IMR-90 (cell line): ENCODE measurements around the gene MAPK8IP1. TPM values are rescaled to one million over a fixed set of nuclear protein-coding genes. Genes with fewer than 3 reads are reported as not detected.

Experiments
- ATAC-seq: fragments of 200-7000 bp; cut with Tn5 transposase; 2 replicates; pipeline ENCODE4 v1.9.1; 2020; ENCODE audit warnings: low read depth, mild to moderate bottlenecking, moderate library complexity
- BruUV-seq: library from RNA; stranded (reverse); fragments of 400-500 nt; replicated peaks from 2 replicates; lab custom pipeline; 2021; lab: Mats Ljungman, UMichigan
- CTCF ChIA-PET: fragments of 300-600 bp; formaldehyde crosslinking; extraction: SDS; loops from one replicate; lab custom pipeline; 2021; ENCODE audit warnings: antibody characterized with exemption; lab: Yijun Ruan, JAX
- POLR2A ChIA-PET: fragments of 300-600 bp; sonication (Branson Sonifier 250); formaldehyde crosslinking; loops from one replicate; lab custom pipeline; 2022; ENCODE audit warnings: antibody characterized with exemption; ENCODE audit not compliant: unreplicated experiment; lab: Charles Lee
- DNase-seq: peaks from one replicate; pipeline ENCODE4 v3.0.0; 2013
- H2AFZ ChIP-seq: replicated peaks from 2 replicates; pipeline ENCODE3; 2013; ENCODE audit warnings: low read length, mild to moderate bottlenecking; ENCODE audit not compliant: poor library complexity
- H2AK5ac ChIP-seq: 2 replicates; pipeline ENCODE4 v1.6.1; 2013; ENCODE audit warnings: low read depth, low read length, inconsistent platforms
- H2AK9ac ChIP-seq: replicated peaks from 2 replicates; pipeline ENCODE3; 2013; ENCODE audit warnings: mild to moderate bottlenecking, low read depth, low read length, moderate library complexity; ENCODE audit not compliant: poor library complexity
- H2BK120ac ChIP-seq: 2 replicates; pipeline ENCODE4 v1.6.1; 2013; ENCODE audit warnings: low read depth, low read length, inconsistent platforms
- H2BK15ac ChIP-seq: 3 replicates; pipeline ENCODE4 v1.6.1; 2013; ENCODE audit warnings: low read depth, low read length, inconsistent platforms
- H2BK20ac ChIP-seq: 2 replicates; pipeline ENCODE4 v1.6.1; 2013; ENCODE audit warnings: low read depth, mild to moderate bottlenecking, inconsistent platforms, low read length, moderate library complexity
- H2BK5ac ChIP-seq: 2 replicates; pipeline ENCODE4 v1.6.1; 2013; ENCODE audit warnings: mild to moderate bottlenecking, low read depth, low read length, inconsistent platforms; ENCODE audit not compliant: poor library complexity, severe bottlenecking
- H3K14ac ChIP-seq: replicated peaks from 2 replicates; pipeline ENCODE4 v1.6.1; 2013; ENCODE audit warnings: low read depth, low read length, inconsistent platforms
- H3K18ac ChIP-seq: 2 replicates; pipeline ENCODE4 v1.6.1; 2013; ENCODE audit warnings: low read depth, low read length, control low read depth
- H3K23ac ChIP-seq: 2 replicates; pipeline ENCODE4 v1.6.1; 2013; ENCODE audit warnings: low read depth, low read length, inconsistent platforms
- H3K27ac ChIP-seq: 2 replicates; pipeline ENCODE4 v1.5.1; 2013; ENCODE audit warnings: mild to moderate bottlenecking, control low read depth, low read length; ENCODE audit not compliant: insufficient read depth
- H3K27me3 ChIP-seq: 2 replicates; pipeline ENCODE4 v1.6.1; 2013; ENCODE audit warnings: low read length; ENCODE audit not compliant: control insufficient read depth, insufficient read depth
- H3K36me3 ChIP-seq: 2 replicates; pipeline ENCODE4 v1.6.1; 2013; ENCODE audit warnings: low read length, mixed read lengths; ENCODE audit not compliant: control insufficient read depth, insufficient read depth
- H3K4ac ChIP-seq: 2 replicates; pipeline ENCODE4 v1.6.1; 2013; ENCODE audit warnings: low read depth, low read length, inconsistent platforms
- H3K4me1 ChIP-seq: 2 replicates; pipeline ENCODE4 v1.6.1; 2013; ENCODE audit warnings: low read length, mixed read lengths; ENCODE audit not compliant: control insufficient read depth, insufficient read depth
- H3K4me2 ChIP-seq: 2 replicates; pipeline ENCODE4 v1.6.1; 2013; ENCODE audit warnings: low read depth, mild to moderate bottlenecking, control low read depth, low read length, moderate library complexity
- H3K4me3 ChIP-seq: 2 replicates; pipeline ENCODE4 v1.5.1; 2013; ENCODE audit warnings: low read depth, mild to moderate bottlenecking, control low read depth, low read length, moderate library complexity; ENCODE audit not compliant: insufficient read depth
- H3K56ac ChIP-seq: 2 replicates; pipeline ENCODE4 v1.6.1; 2013; ENCODE audit warnings: low read length, inconsistent platforms; ENCODE audit not compliant: insufficient read depth; ENCODE audit errors: extremely low read depth
- H3K79me1 ChIP-seq, 2 experiments: 2 replicates each; pipeline ENCODE4 v1.6.1; 2013; ENCODE audit warnings: low read length in 2 of 2, inconsistent platforms in 1 of 2, low read depth in 1 of 2
- H3K9ac ChIP-seq: 2 replicates; pipeline ENCODE4 v1.6.1; 2013; ENCODE audit warnings: low read depth, low read length, control low read depth
- H3K9me1 ChIP-seq: 2 replicates; pipeline ENCODE4 v1.6.1; 2013; ENCODE audit warnings: low read length, inconsistent platforms; ENCODE audit not compliant: insufficient read depth
- H3K9me3 ChIP-seq: 2 replicates; pipeline ENCODE4 v1.6.1; 2013; ENCODE audit warnings: low read length; ENCODE audit not compliant: control insufficient read depth, insufficient read depth
- H4K20me1 ChIP-seq: 2 replicates; pipeline ENCODE4 v1.6.1; 2013; ENCODE audit warnings: low read length, inconsistent platforms; ENCODE audit not compliant: insufficient read depth
- H4K5ac ChIP-seq: 2 replicates; pipeline ENCODE4 v1.6.1; 2013; ENCODE audit warnings: mild to moderate bottlenecking, low read depth, low read length, control low read depth
- H4K8ac ChIP-seq, 2 experiments: 2 replicates each; pipeline ENCODE4 v1.6.1; 2013; ENCODE audit warnings: low read depth in 2 of 2, low read length in 2 of 2, control low read depth in 1 of 2, inconsistent platforms in 1 of 2
- H4K91ac ChIP-seq: 2 replicates; pipeline ENCODE4 v1.6.1; 2013; ENCODE audit warnings: low read depth, low read length, inconsistent platforms; ENCODE audit not compliant: insufficient read depth
- RCOR1 ChIP-seq: IDR thresholded peaks from 2 replicates; pipeline ENCODE4 v1.6.1; 2012; ENCODE audit warnings: mild to moderate bottlenecking, low read length, improper control_type of control experiment; ENCODE audit not compliant: insufficient replicate concordance
- WGBS, 2 experiments: methylation state at CpG; one replicate each; pipeline versions ENCODE4 v1.1.5 to v1.1.7; 2013; ENCODE audit warnings: missing lambda C conversion rate in 2 of 2; ENCODE audit not compliant: insufficient read length in 1 of 2; ENCODE audit errors: extremely low coverage in 2 of 2; 5-methylcytosine and 5-hydroxymethylcytosine counted together
- dilution Hi-C: fragments of 300-500 bp; cut with HindIII; formaldehyde crosslinking; loops from one replicate; pipeline ENCODE4 v1.14.3; 2018; ENCODE audit warnings: low sequenced_read_pairs; ENCODE audit not compliant: unreplicated experiment
- in situ Hi-C: fragments of 300-500 bp; cut with MboI; formaldehyde crosslinking; loops from 3 replicates; pipeline ENCODE4 v1.14.3; 2019; ENCODE audit warnings: low sequenced_read_pairs, inconsistent platforms, mixed read lengths
- intact Hi-C: fragments of 100-400 bp; cut with micrococcal nuclease; formaldehyde crosslinking; loops from 2 replicates; pipeline ENCODE4 v1.10.0; 2022
- polyA plus RNA-seq, 3 experiments: library from polyadenylated mRNA; depleted of rRNA; stranded (reverse); fragments of >200 nt; gene quantifications; 2 replicates each; pipeline ENCODE4 v1.2.3, GENCODE V29; 2012; ENCODE audit warnings: low replicate concordance in 1 of 3
- total RNA-seq: library from RNA; depleted of rRNA; stranded (reverse); fragments of >200 nt; gene quantifications from 2 replicates; pipeline ENCODE4 v1.2.3, GENCODE V29; 2012

MAPK8IP1 gene
- total and polyA plus RNA-seq, 2 of the 4 experiments (the other 2 are of a cell fraction), result 6.5 to 9.6 TPM

DNA sequence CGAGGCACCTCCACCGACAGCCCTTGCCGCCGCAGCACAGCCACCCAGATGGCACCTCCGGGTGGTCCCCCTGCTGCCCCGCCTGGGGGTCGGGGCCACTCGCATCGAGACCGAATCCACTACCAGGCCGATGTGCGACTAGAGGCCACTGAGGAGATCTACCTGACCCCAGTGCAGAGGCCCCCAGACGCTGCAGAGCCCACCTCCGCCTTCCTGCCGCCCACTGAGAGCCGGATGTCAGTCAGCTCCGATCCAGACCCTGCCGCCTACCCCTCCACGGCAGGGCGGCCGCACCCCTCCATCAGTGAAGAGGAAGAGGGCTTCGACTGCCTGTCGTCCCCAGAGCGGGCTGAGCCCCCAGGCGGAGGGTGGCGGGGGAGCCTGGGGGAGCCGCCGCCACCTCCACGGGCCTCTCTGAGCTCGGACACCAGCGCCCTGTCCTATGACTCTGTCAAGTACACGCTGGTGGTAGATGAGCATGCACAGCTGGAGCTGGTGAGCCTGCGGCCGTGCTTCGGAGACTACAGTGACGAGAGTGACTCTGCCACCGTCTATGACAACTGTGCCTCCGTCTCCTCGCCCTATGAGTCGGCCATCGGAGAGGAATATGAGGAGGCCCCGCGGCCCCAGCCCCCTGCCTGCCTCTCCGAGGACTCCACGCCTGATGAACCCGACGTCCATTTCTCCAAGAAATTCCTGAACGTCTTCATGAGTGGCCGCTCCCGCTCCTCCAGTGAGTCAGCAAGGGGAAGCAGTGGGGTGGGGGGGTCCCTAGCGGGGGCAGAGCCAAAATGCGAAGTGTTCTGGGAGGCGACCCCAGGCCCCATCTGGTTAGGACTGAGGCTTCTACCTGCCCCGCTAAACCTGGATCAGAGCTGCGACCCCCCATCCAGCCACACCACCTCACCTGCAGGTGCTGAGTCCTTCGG lies 17.3 kb downstream of the MAPK8IP1 start (continued):
- no peak for TF ChIP-seq RCOR1

DNA sequence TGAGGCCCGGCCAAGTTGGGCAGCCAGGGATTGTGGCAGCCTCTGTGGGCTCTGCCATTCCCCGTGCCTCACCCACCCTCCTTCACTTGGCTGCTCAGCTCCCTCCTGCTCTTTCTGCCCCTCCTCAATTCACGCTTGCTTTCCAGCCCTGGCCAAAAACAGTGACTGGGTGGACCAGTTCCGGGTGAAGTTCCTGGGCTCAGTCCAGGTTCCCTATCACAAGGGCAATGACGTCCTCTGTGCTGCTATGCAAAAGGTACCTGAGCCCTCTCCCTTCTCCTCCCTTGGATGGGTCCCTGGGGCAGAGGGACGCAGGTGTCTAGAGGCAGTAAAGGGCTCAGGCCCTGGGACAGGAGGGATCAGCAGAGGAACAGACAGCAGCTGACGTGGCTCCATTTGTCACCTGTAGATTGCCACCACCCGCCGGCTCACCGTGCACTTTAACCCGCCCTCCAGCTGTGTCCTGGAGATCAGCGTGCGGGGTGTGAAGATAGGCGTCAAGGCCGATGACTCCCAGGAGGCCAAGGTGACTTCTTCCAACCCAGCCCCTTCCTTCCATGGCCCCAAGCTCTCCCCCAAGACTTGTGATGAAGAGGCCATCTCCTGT lies 19.0 kb downstream of the MAPK8IP1 start:
- no peak overlapping the region for H3K18ac ChIP-seq
- 80% methylated on average over 12 of the region's 15 CpGs; no CpG with 5 or more reads in 1 of the 2 experiments for WGBS, 2 experiments
- no peak overlapping the region for H3K4me3 ChIP-seq
- H2BK5ac ChIP-seq, result no peak overlapping the region
- H3K9ac ChIP-seq, result no peak overlapping the region
- no peak overlapping the region for H3K14ac ChIP-seq
- BruUV-seq, result no TSS peak
- no peak overlapping the region for H2AK5ac ChIP-seq
- H4K91ac ChIP-seq, result no peak overlapping the region
- H3K27ac ChIP-seq, result no peak overlapping the region
- H3K4ac ChIP-seq, result no peak overlapping the region
- H2BK15ac ChIP-seq, result no peak overlapping the region
- dilution Hi-C loops, result no loop called here
- in situ Hi-C loops, result no loop called here
- H2AFZ ChIP-seq, result no peak overlapping the region
- no peak for TF ChIP-seq RCOR1
- intact Hi-C loops, result no loop called here
- no peak overlapping the region for H2AK9ac ChIP-seq
- no peak overlapping the region for H2BK20ac ChIP-seq
- H3K79me1 ChIP-seq, result peaks cover 0 to 4% of the 10 kb centered on the region in 2 experiments; a peak in 1 of 4 replicates
- H4K8ac ChIP-seq, result no peak overlapping the region
- DNase-seq (no peak), ATAC-seq (no peak)
- H3K23ac ChIP-seq, result no peak overlapping the region
- H3K4me2 ChIP-seq, result no peak overlapping the region
- H3K27me3 ChIP-seq, result no peaks in the 10 kb centered on the region
- H3K4me1 ChIP-seq, result peaks cover 7% of the 10 kb centered on the region; the same call in 1 of the 2 replicates
- H3K36me3 ChIP-seq, result peaks cover 19% of the 10 kb centered on the region
- peaks cover 15% of the 10 kb centered on the region for H4K20me1 ChIP-seq
- CTCF ChIA-PET, result no interaction called here
- no peak overlapping the region for H2BK120ac ChIP-seq
- H3K56ac ChIP-seq, result no peak overlapping the region
- H3K9me1 ChIP-seq, result no peaks in the 10 kb centered on the region
- no peaks in the 10 kb centered on the region for H3K9me3 ChIP-seq
- POLR2A ChIA-PET, result no interaction called here
- no peak overlapping the region for H4K5ac ChIP-seq
